Mesenchymal stem cell (in vitro differentiated cells and primary cell): ENCODE data around the gene OR5AU1. TPM values are rescaled to one million over a fixed set of nuclear protein-coding genes. Genes with fewer than 3 reads are reported as not detected.

Source experiments
- small RNA-seq: library from polyadenylated mRNA; stranded (forward); fragments of <200 nt; extraction: miRNeasy Mini kit (QIAGEN cat#:217004); gene quantifications from one replicate; pipeline ENCODE3, GENCODE V24; 2013; ENCODE audit warnings: low read depth

OR5AU1 gene

Small RNA genes lying within 50 kb of the gene (small RNA-seq; reads per million reads assigned to genes)
- gene RNU6-252P = not detected
